ENCODE data around the gene COL12A1. TPM values are rescaled to one million over a fixed set of nuclear protein-coding genes. Genes with fewer than 3 reads are reported as not detected.

The COL12A1 gene
- total and polyA plus RNA-seq, 9 of the 15 experiments (the other 6 are each of a cell fraction or from before 2014, with no cell fraction given), result 0.11 TPM; not detected in 8

- no peaks in the 10 kb centered on the region for H3K9me1 ChIP-seq (ENCODE audit: control insufficient read depth, insufficient read depth, low read length)
- H3K36me3 ChIP-seq (ENCODE audit: control insufficient read depth, insufficient read depth, low read length), result no peaks in the 10 kb centered on the region
- 1% methylated on average over 8 of the region's 8 CpGs for WGBS (ENCODE audit: insufficient coverage, low coverage, missing lambda C conversion rate)
- in situ Hi-C loops (cut with MboI), result no loop called here
- TF ChIP-seq ZNF253 (CRISPR knock-in tag; conservative IDR thresholded peaks at IDR 0.05), result no peak
- TF ChIP-seq POLR3A (IDR thresholded peaks at IDR 0.05; ENCODE audit: borderline replicate concordance, extremely low read depth, insufficient read depth, insufficient read length), result no peak
- no peak for TF ChIP-seq RHOXF2B (CRISPR knock-in tag; conservative IDR thresholded peaks at IDR 0.05)
- no peak for TF ChIP-seq HOMEZ (CRISPR knock-in tag; IDR thresholded peaks at IDR 0.05)
- no peak for TF ChIP-seq TCF7 (IDR thresholded peaks at IDR 0.05; ENCODE audit: borderline replicate concordance)
- TF ChIP-seq POU5F1 (IDR thresholded peaks at IDR 0.05; ENCODE audit: borderline replicate concordance, low read depth, low read length, partially characterized antibody), result no peak
- TF ChIP-seq ELK1 (CRISPR knock-in tag; IDR thresholded peaks at IDR 0.05), result no peak
- TF ChIP-seq ZNF57 (CRISPR knock-in tag; IDR thresholded peaks at IDR 0.05), result no peak
- no peak overlapping the region for H3K4me3 ChIP-seq
- no peaks in the 10 kb centered on the region for H3K27me3 ChIP-seq (ENCODE audit: control insufficient read depth in 2 of 2, insufficient read depth in 2 of 2, low read length in 2 of 2)
- ChIA-PET POLR2A (no interaction called here), CTCF (ENCODE audit: low intra/inter-chr PET ratio) (no interaction called here)
- no peak overlapping the region for H3K27ac ChIP-seq (ENCODE audit: extremely low read depth, low read depth, low read length)
- no peak for ATAC-seq
- H4K20me1 ChIP-seq (replicated peaks; ENCODE audit: control insufficient read depth, insufficient read depth, low read length), result no peaks in the 10 kb centered on the region
- FAIRE-seq, result no peak
- H3K4me2 ChIP-seq (ENCODE audit: insufficient read depth, low read length), result no peak overlapping the region
- no peaks in the 10 kb centered on the region for H3K4me1 ChIP-seq (replicated peaks in 1 of 2; ENCODE audit: control insufficient read depth in 2 of 2, insufficient read depth in 2 of 2, low read length in 2 of 2)
- no TSS peak for BruUV-seq (replicated peaks)
- intact Hi-C loops (cut with micrococcal nuclease), result no loop called here
- no peak for DNase-seq (ENCODE audit: extremely low read depth in 1 of 4, low spot score in 3 of 4)
- no peak overlapping the region for H3K9ac ChIP-seq (ENCODE audit: insufficient read depth in 1 of 2, low read depth in 2 of 2, low read length in 2 of 2)
- no peaks in the 10 kb centered on the region for H3K9me3 ChIP-seq (replicated peaks; ENCODE audit: control insufficient read depth, insufficient read depth, low read depth, low read length)
- H2AFZ ChIP-seq (ENCODE audit: low read depth, low read length), result no peak overlapping the region
- no peaks in the 10 kb centered on the region for H3K79me2 ChIP-seq (ENCODE audit: control insufficient read depth, insufficient read depth, low read length)
Observed at GRCh38 chr6:75156186-75156878, 49.5 kb downstream of the COL12A1 start.

Data from K562 (cell line).